Thyroid gland (tissue), 4 donors: ENCODE measurements around the gene PVR. TPM values are rescaled to one million over a fixed set of nuclear protein-coding genes. Genes with fewer than 3 reads are reported as not detected.

ENCODE experiments used
- DNase-seq, 2 donors: peaks; one replicate each; pipeline ENCODE4 v3.0.0-alpha.2; 2019
- H3K27ac ChIP-seq, 3 donors: fragments of 200-600 bp; sonication (generic); 1 replicate in 2 of 3; 2 replicates in 1 of 3; pipeline ENCODE4 v1.5.1; 2016 to 2019; ENCODE audit warnings: mild to moderate bottlenecking in 1 of 3, moderate library complexity in 1 of 3
- H3K27me3 ChIP-seq: fragments of 200-600 bp; sonication (generic); one replicate; pipeline ENCODE4 v1.5.1; 2019
- H3K36me3 ChIP-seq, 2 donors: fragments of 200-600 bp; sonication (generic); one replicate each; pipeline ENCODE4 v1.5.1; 2016 to 2019
- H3K4me1 ChIP-seq, 2 donors: fragments of 200-600 bp; sonication (generic); one replicate each; pipeline ENCODE4 v1.5.1; 2017 to 2019
- H3K4me3 ChIP-seq, 3 donors: fragments of 200-600 bp; sonication (generic); replicated peaks in 1 of 3; 1 replicate in 2 of 3; 2 replicates in 1 of 3; pipeline ENCODE4 v1.5.1; 2016; ENCODE audit warnings: mild to moderate bottlenecking in 1 of 3
- H3K9me3 ChIP-seq: fragments of 200-600 bp; sonication (generic); one replicate; pipeline ENCODE4 v1.5.1; 2017
- CTCF ChIP-seq, 6 experiments: fragments of 200-600 bp in 3 of 6; fragments of 450-650 bp in 3 of 6; sonication (generic) in 3 of 6; IDR thresholded peaks; one replicate each; pipeline ENCODE4 v1.5.1; 2016 to 2019; ENCODE audit warnings: antibody characterized with exemption in 6 of 6, mild to moderate bottlenecking in 2 of 6, inconsistent platforms in 1 of 6, moderate library complexity in 1 of 6
- POLR2A ChIP-seq, 2 donors: fragments of 450-650 bp; IDR thresholded peaks; one replicate each; pipeline ENCODE4 v1.6.1; 2017; ENCODE audit warnings: antibody characterized with exemption in 2 of 2, mild to moderate bottlenecking in 2 of 2, moderate library complexity in 1 of 2
- WGBS, 2 donors: methylation state at CpG; one replicate each; pipeline ENCODE4 v1.1.5; 2017; 5-methylcytosine and 5-hydroxymethylcytosine counted together
- intact Hi-C: fragments of 100-400 bp; cut with DNase I; formaldehyde crosslinking; loops from one replicate; pipeline ENCODE4 v1.15.1; 2023
- total RNA-seq, 4 donors: library from RNA; depleted of rRNA; stranded (reverse); fragments of >200 nt; gene quantifications; one replicate each; pipeline ENCODE4 v1.2.3, GENCODE V29; 2016

Gene PVR
- total RNA-seq, 4 donors from 2014 or later, result 25.4 to 36.5 (median 30.2) TPM

DNA sequence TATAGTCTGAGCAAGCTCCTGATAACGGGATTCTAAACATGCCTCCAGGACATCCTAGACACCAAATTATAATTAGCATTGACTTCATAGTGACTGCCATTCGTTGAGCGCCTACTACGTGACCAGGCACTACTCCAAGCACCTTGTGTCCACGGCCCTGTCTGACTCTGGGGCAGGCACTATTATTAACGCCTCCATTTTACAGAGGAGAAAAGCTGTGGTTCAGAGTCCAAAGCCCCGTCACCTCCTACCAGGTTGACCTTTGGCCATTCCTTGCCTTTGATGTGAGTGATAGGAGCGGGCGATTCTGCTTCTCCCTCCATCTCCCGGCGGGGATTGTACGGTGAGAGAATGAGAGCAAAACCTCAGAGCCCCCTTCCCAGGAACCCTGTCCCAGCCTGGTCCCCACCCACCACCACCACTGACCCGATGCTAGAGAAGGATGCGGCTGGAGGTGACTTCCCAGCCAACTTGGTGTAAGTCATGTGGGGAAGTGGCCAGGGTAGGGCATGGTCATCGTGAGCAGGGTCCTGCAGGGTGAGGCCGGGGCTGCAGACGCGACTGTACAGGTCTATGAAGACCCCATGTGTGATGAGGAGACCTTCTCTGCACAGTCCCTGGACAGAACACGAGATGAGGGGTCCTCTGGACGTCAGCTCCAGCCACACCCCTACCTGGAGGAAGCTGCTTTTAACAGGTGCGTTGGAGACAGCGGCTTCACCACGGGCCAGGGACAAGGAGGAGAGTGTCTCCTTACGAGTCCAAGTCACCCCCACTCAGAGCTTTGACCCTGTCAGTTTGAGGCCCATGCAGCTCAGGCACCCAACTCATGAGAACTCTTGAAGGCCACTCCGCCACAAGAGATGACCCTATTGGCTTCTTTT is 30.2 kb upstream of the PVR start, which contains the start of gene IGSF23:
TSS of gene IGSF23 (plus strand) at position 269 of the 884 bp plus-strand sequence. CDS start at position 352, 83 bp downstream.
- Histone ChIP-seq H3K4me3 (no peak within 1 kb of the TSS), H3K4me1 (no peaks in the 10 kb centered on the region), H3K9me3 (no peaks in the 10 kb centered on the region), H3K36me3 (no peaks in the 10 kb centered on the region), H3K27ac (no peak within 1 kb of the TSS), H3K27me3 (no peaks in the 10 kb centered on the region)
- no peak for TF ChIP-seq CTCF (IDR thresholded peaks at IDR 0.05)
- TF ChIP-seq POLR2A (IDR thresholded peaks at IDR 0.05), result no peak
- 87 to 91% methylated on average over 23 to 24 of the region's 25 CpGs for WGBS, 2 donors
- DNase-seq, result no peak
- intact Hi-C loops, result no loop called here

GRCh38 chr19:44614313-44614712 is 29.4 kb upstream of the PVR start:
- H3K27me3 ChIP-seq, result no peaks in the 10 kb centered on the region
- WGBS, 2 donors, result 94 to 95% methylated on average over 10 of the region's 10 CpGs
- H3K36me3 ChIP-seq, result no peaks in the 10 kb centered on the region
- H3K4me1 ChIP-seq, result no peaks in the 10 kb centered on the region
- TF ChIP-seq CTCF (IDR thresholded peaks at IDR 0.05) (no peak), POLR2A (IDR thresholded peaks at IDR 0.05) (no peak)
- no peak overlapping the region for H3K4me3 ChIP-seq
- H3K9me3 ChIP-seq, result no peaks in the 10 kb centered on the region
- intact Hi-C loops, result no loop called here
- no peak overlapping the region for H3K27ac ChIP-seq
- no peak for DNase-seq

DNA sequence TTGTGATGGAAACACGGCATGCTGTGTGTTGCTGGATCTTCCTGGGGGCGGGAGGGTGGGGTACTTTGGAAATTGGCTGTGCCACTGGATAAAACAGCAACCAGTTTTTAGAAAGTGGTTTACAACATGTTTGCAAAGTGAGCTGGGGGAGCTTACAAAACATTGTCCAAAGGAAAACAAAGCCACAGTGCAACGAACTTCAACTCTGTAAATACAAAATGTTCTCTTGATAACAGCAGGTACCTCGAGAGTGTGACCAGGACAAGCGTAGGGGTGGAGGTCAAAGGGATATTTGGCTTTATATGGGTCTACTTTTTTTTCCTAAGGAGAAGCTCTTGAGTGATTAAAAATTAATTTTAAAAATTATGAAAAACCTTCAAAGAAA is 27.9 kb upstream of the PVR start:
- intact Hi-C loops, result no loop called here
- no peak for TF ChIP-seq POLR2A (IDR thresholded peaks at IDR 0.05)
- Histone ChIP-seq H3K27me3 (no peaks in the 10 kb centered on the region), H3K4me3 (no peak overlapping the region), H3K4me1 (no peaks in the 10 kb centered on the region), H3K27ac (no peak overlapping the region), H3K36me3 (no peaks in the 10 kb centered on the region), H3K9me3 (no peaks in the 10 kb centered on the region)
- 39 to 42% methylated on average over 5 of the region's 5 CpGs for WGBS, 2 donors
- DNase-seq, result no peak

- Histone ChIP-seq H3K36me3 (no peaks in the 10 kb centered on the region), H3K4me1 (no peaks in the 10 kb centered on the region), H3K9me3 (no peaks in the 10 kb centered on the region), H3K4me3 (no peak overlapping the region), H3K27ac (no peak overlapping the region), H3K27me3 (no peaks in the 10 kb centered on the region)
- no peak for DNase-seq
- TF ChIP-seq CTCF (IDR thresholded peaks at IDR 0.05), result no peak
- no peak for TF ChIP-seq POLR2A (IDR thresholded peaks at IDR 0.05)
- WGBS, 2 donors, result 79 to 81% methylated on average over 8 of the region's 8 CpGs
- intact Hi-C loops, result no loop called here
These were observed 26.4 kb upstream of the PVR start for GRCh38 chr19:44617110-44617880.

DNA sequence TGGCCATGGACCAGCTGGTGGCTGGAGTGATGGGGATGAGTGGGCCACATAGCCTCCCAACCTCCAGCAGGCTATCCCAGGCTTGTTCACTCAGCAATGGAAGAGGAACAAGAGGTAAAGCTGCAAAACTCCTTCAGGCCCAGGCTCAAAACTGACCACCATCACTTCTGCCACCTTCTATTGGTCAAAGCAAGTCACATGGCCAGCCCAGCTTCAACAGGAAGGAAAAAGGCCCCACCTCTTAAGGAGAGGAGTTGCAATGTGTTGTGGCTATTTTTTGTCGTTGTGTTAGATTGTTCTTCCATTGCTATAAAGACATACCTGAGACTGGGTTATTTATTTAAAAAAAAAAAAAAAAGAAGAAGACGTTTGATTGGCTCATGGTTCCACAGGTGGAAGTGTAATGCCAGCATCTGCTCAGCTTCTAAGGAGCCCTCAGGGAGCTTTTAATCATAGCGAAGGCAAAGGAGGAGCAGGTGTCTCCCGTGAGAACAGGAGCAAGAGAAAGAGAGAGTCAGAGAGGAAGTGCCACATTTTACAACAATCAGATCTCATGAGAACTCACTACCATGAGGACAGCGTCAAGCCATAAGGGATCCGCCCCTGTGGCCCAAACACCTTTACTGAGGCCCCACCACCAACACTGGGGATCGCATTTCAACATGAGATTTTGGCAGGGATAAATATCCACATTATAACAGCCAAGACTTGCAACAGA is 24.9 kb upstream of the PVR start:
- TF ChIP-seq POLR2A (IDR thresholded peaks at IDR 0.05) (no peak), CTCF (IDR thresholded peaks at IDR 0.05) (no peak)
- H3K4me1 ChIP-seq, result no peaks in the 10 kb centered on the region
- H3K27me3 ChIP-seq, result no peaks in the 10 kb centered on the region
- WGBS, 2 donors, result 80 to 81% methylated on average over 7 of the region's 7 CpGs
- H3K4me3 ChIP-seq, result no peak overlapping the region
- no peak overlapping the region for H3K27ac ChIP-seq
- DNase-seq, result no peak
- intact Hi-C loops, result no loop called here
- no peaks in the 10 kb centered on the region for H3K9me3 ChIP-seq
- H3K36me3 ChIP-seq, result no peaks in the 10 kb centered on the region
